HG03175 (cell line): ENCODE measurements around the gene TMBIM6.
"Not testable (repeated sequence)": the region's sequence is repeated elsewhere in the genome, so short reads cannot be mapped to it uniquely, and the experiment has no call there.

Experiments used
- ATAC-seq: cut with Tn5 transposase; IDR thresholded peaks from one replicate; pipeline ENCODE4 v1.9.1; 2021; ENCODE audit warnings: mild to moderate bottlenecking, moderate library complexity; ENCODE audit not compliant: unreplicated experiment

TMBIM6 gene

GRCh38 chr12:49728446-49728845, 12.9 kb upstream of the TMBIM6 start:
- ATAC-seq, result no peak

- no peak for ATAC-seq
These were observed 11.3 kb upstream of the TMBIM6 start for GRCh38 chr12:49730050-49730449.

GRCh38 chr12:49730568-49731101, 10.7 kb upstream of the TMBIM6 start:
- no peak for ATAC-seq

GRCh38 chr12:49733219-49734017, 7.9 kb upstream of the TMBIM6 start:
- no peak for ATAC-seq

- ATAC-seq, result not testable (repeated sequence)
These were observed 6.5 kb upstream of the TMBIM6 start for GRCh38 chr12:49734900-49735299.

GRCh38 chr12:49738721-49739120, 2.6 kb upstream of the TMBIM6 start:
- not testable (repeated sequence) for ATAC-seq

GRCh38 chr12:49740277-49740676, 1.1 kb upstream of the TMBIM6 start:
- ATAC-seq, result not testable (repeated sequence)

- ATAC-seq, result peak; percentile 55
These were observed 694 bp downstream of the TMBIM6 start for GRCh38 chr12:49741882-49742620.

GRCh38 chr12:49744363-49744885, 3.1 kb downstream of the TMBIM6 start:
- ATAC-seq, result no peak

GRCh38 chr12:49748306-49748705, 6.9 kb downstream of the TMBIM6 start:
- no peak for ATAC-seq

- ATAC-seq, result no peak
These were observed 7.4 kb downstream of the TMBIM6 start for GRCh38 chr12:49748800-49749199.

- ATAC-seq, result no peak
These were observed 9.0 kb downstream of the TMBIM6 start for GRCh38 chr12:49750027-49750995.

- no peak for ATAC-seq
These were observed 9.6 kb downstream of the TMBIM6 start for GRCh38 chr12:49750996-49751393.

GRCh38 chr12:49761677-49762467, 20.5 kb downstream of the TMBIM6 start:
- no peak for ATAC-seq

GRCh38 chr12:49762468-49762847, 21.1 kb downstream of the TMBIM6 start:
- ATAC-seq, result no peak

GRCh38 chr12:49763006-49763591, 21.7 kb downstream of the TMBIM6 start:
- no peak for ATAC-seq

GRCh38 chr12:49764126-49764525, 22.8 kb downstream of the TMBIM6 start:
- ATAC-seq, result no peak

GRCh38 chr12:49766115-49766455, 24.7 kb downstream of the TMBIM6 start:
- no peak for ATAC-seq

- no peak for ATAC-seq
These were observed 26.0 kb downstream of the TMBIM6 start for GRCh38 chr12:49767333-49767732.
